ENCODE measurements around the gene ACO1.

Gene ACO1

GRCh38 chr9:32395510-32396216 lies 11.2 kb downstream of the ACO1 start:
- CTCF ChIA-PET, result interaction anchor here (0.8 to 0.9 kb wide), 2 partner anchors 13 to 16 kb away, joined by 3 read pairs; no protein-coding TSS in a partner anchor

GRCh38 chr9:32398207-32398606 lies 13.8 kb downstream of the ACO1 start:
- TF ChIP-seq PKNOX1 (IDR thresholded peaks at IDR 0.05), result no peak
- no peak for TF ChIP-seq CTBP1 (IDR thresholded peaks at IDR 0.05; ENCODE audit: borderline replicate concordance)
- CTCF ChIA-PET, result no interaction called here
- POLR2A ChIA-PET, result no interaction called here
- no peak for DNase-seq (ENCODE audit: extremely low spot score)

More at GRCh38 chr9:32395510-32396216, 11.2 kb downstream of the ACO1 start:
- no peak for DNase-seq (ENCODE audit: extremely low spot score)
- POLR2A ChIA-PET, result no interaction called here
- TF ChIP-seq PKNOX1 (IDR thresholded peaks at IDR 0.05), result no peak
- no peak for TF ChIP-seq HDGF (IDR thresholded peaks at IDR 0.05; ENCODE audit: borderline replicate concordance)
- no peak for TF ChIP-seq ZNF384 (IDR thresholded peaks at IDR 0.05)

GRCh38 chr9:32399110-32399815 lies 14.8 kb downstream of the ACO1 start:
- ChIA-PET CTCF (no interaction called here), POLR2A (no interaction called here)
- no peak for DNase-seq (ENCODE audit: extremely low spot score)
- TF ChIP-seq FOXA1 (IDR thresholded peaks at IDR 0.05), result no peak
- TF ChIP-seq FOXK2 (IDR thresholded peaks at IDR 0.05), result no peak
- TF ChIP-seq ARNT (IDR thresholded peaks at IDR 0.05), result no peak
- no peak for TF ChIP-seq CTBP1 (IDR thresholded peaks at IDR 0.05; ENCODE audit: borderline replicate concordance)
- TF ChIP-seq ZNF384 (IDR thresholded peaks at IDR 0.05), result no peak
- TF ChIP-seq TARDBP (IDR thresholded peaks at IDR 0.05), result no peak
- no peak for TF ChIP-seq BHLHE40 (IDR thresholded peaks at IDR 0.05; ENCODE audit: borderline replicate concordance)
- TF ChIP-seq FOXM1 (IDR thresholded peaks at IDR 0.05; ENCODE audit: borderline replicate concordance), result no peak
- TF ChIP-seq L3MBTL2 (conservative IDR thresholded peaks at IDR 0.05), result no peak

- no peak for TF ChIP-seq BHLHE40 (IDR thresholded peaks at IDR 0.05; ENCODE audit: borderline replicate concordance)
- TF ChIP-seq HDGF (IDR thresholded peaks at IDR 0.05; ENCODE audit: borderline replicate concordance), result no peak
- TF ChIP-seq FOXA1 (IDR thresholded peaks at IDR 0.05), result no peak
- TF ChIP-seq FOXM1 (IDR thresholded peaks at IDR 0.05; ENCODE audit: borderline replicate concordance), result no peak
- TF ChIP-seq ARNT (IDR thresholded peaks at IDR 0.05), result no peak
- no peak for TF ChIP-seq ZNF384 (IDR thresholded peaks at IDR 0.05)
- no peak for TF ChIP-seq FOXK2 (IDR thresholded peaks at IDR 0.05)
- no peak for TF ChIP-seq CTBP1 (IDR thresholded peaks at IDR 0.05; ENCODE audit: borderline replicate concordance)
- no peak for TF ChIP-seq L3MBTL2 (conservative IDR thresholded peaks at IDR 0.05)
- TF ChIP-seq ELF4 (IDR thresholded peaks at IDR 0.05), result no peak
- TF ChIP-seq TARDBP (IDR thresholded peaks at IDR 0.05), result no peak
- TF ChIP-seq SUZ12 (IDR thresholded peaks at IDR 0.05), result no peak
- no peak for TF ChIP-seq NFRKB (IDR thresholded peaks at IDR 0.05)
- no peak for TF ChIP-seq PKNOX1 (IDR thresholded peaks at IDR 0.05)
- CTCF ChIA-PET, result no interaction called here
- POLR2A ChIA-PET, result no interaction called here
Observed at GRCh38 chr9:32401488-32401887, 17.0 kb downstream of the ACO1 start.

GRCh38 chr9:32403567-32404260 lies 19.3 kb downstream of the ACO1 start:
- ChIA-PET POLR2A (no interaction called here), CTCF (no interaction called here)
- TF ChIP-seq SP1 (IDR thresholded peaks at IDR 0.05) (no peak), LEF1 (IDR thresholded peaks at IDR 0.05; ENCODE audit: borderline replicate concordance) (no peak), L3MBTL2 (conservative IDR thresholded peaks at IDR 0.05) (no peak)
- DNase-seq (ENCODE audit: extremely low spot score), result no peak

More at GRCh38 chr9:32401488-32401887, 17.0 kb downstream of the ACO1 start:
- DNase-seq (ENCODE audit: extremely low spot score), result no peak

GRCh38 chr9:32404402-32404801 lies 20.0 kb downstream of the ACO1 start:
- ChIA-PET POLR2A (no interaction called here), CTCF (no interaction called here)
- no peak for TF ChIP-seq FOXA1 (IDR thresholded peaks at IDR 0.05)
- no peak for TF ChIP-seq ZNF384 (IDR thresholded peaks at IDR 0.05)
- no peak for TF ChIP-seq BHLHE40 (IDR thresholded peaks at IDR 0.05; ENCODE audit: borderline replicate concordance)
- no peak for TF ChIP-seq SP1 (IDR thresholded peaks at IDR 0.05)
- TF ChIP-seq TARDBP (IDR thresholded peaks at IDR 0.05), result no peak
- no peak for TF ChIP-seq SUZ12 (IDR thresholded peaks at IDR 0.05)
- no peak for TF ChIP-seq NFRKB (IDR thresholded peaks at IDR 0.05)
- TF ChIP-seq ARNT (IDR thresholded peaks at IDR 0.05), result no peak
- no peak for TF ChIP-seq L3MBTL2 (conservative IDR thresholded peaks at IDR 0.05)
- TF ChIP-seq FOXK2 (IDR thresholded peaks at IDR 0.05), result no peak
- TF ChIP-seq ELF4 (IDR thresholded peaks at IDR 0.05), result no peak
- no peak for DNase-seq (ENCODE audit: extremely low spot score)

All from HEK293T (cell line).